MM.1S (cell line): Measurements from ENCODE around the gene DUSP7.

ENCODE experiments used
- DNase-seq: peaks from one replicate; pipeline ENCODE4 v3.0.0-alpha.2; 2015
- H2AFZ ChIP-seq: fragments of 300-600 bp; sonication (generic); 2 replicates; pipeline ENCODE4 v1.6.0; 2016; ENCODE audit warnings: antibody characterized with exemption, low read length
- H3F3A ChIP-seq: fragments of 300-600 bp; sonication (generic); 2 replicates; pipeline ENCODE4 v1.6.1; 2016; ENCODE audit warnings: mild to moderate bottlenecking, antibody characterized with exemption, low read length, moderate library complexity, mixed read lengths; ENCODE audit not compliant: insufficient read depth
- H3K27ac ChIP-seq: fragments of 300-600 bp; sonication (generic); 2 replicates; pipeline ENCODE4 v1.5.1; 2016; ENCODE audit warnings: mild to moderate bottlenecking, low read length
- H3K27me3 ChIP-seq: fragments of 300-600 bp; sonication (generic); replicated peaks from 2 replicates; pipeline ENCODE4 v1.6.0; 2016; ENCODE audit warnings: low read length; ENCODE audit not compliant: insufficient read depth
- H3K36me3 ChIP-seq: fragments of 300-600 bp; sonication (generic); replicated peaks from 2 replicates; pipeline ENCODE4 v1.6.1; 2016; ENCODE audit warnings: mild to moderate bottlenecking, low read length, mixed read lengths; ENCODE audit not compliant: insufficient read depth
- H3K4me1 ChIP-seq: fragments of 300-600 bp; sonication (generic); 2 replicates; pipeline ENCODE4 v1.6.1; 2016; ENCODE audit warnings: low read length, mixed read lengths
- H3K4me2 ChIP-seq: fragments of 300-600 bp; sonication (generic); 2 replicates; pipeline ENCODE4 v1.6.0; 2016; ENCODE audit warnings: low read depth, low read length
- H3K4me3 ChIP-seq: fragments of 300-600 bp; sonication (generic); 2 replicates; pipeline ENCODE4 v1.5.1; 2016; ENCODE audit warnings: low read length, mixed read lengths
- H3K79me2 ChIP-seq: fragments of 300-600 bp; sonication (generic); 2 replicates; pipeline ENCODE4 v1.6.1; 2016; ENCODE audit warnings: mixed run types, low read length, mixed read lengths
- H3K9ac ChIP-seq: fragments of 300-600 bp; sonication (generic); 2 replicates; pipeline ENCODE4 v1.6.1; 2016; ENCODE audit warnings: low read length, mixed read lengths
- H3K9me2 ChIP-seq: fragments of 300-600 bp; sonication (generic); replicated peaks from 2 replicates; pipeline ENCODE4 v1.6.1; 2016; ENCODE audit warnings: mild to moderate bottlenecking, low read length, mixed read lengths; ENCODE audit not compliant: insufficient read depth
- H3K9me3 ChIP-seq: fragments of 300-600 bp; sonication (generic); replicated peaks from 2 replicates; pipeline ENCODE4 v1.6.1; 2016; ENCODE audit warnings: mild to moderate bottlenecking, low read length, mixed read lengths; ENCODE audit not compliant: insufficient read depth
- H4K20me1 ChIP-seq: fragments of 300-600 bp; sonication (generic); 2 replicates; pipeline ENCODE4 v1.6.1; 2016; ENCODE audit warnings: mild to moderate bottlenecking, low read length, moderate library complexity, mixed read lengths; ENCODE audit not compliant: insufficient read depth
- CTCF ChIP-seq: fragments of 300-600 bp; sonication (generic); IDR thresholded peaks from 2 replicates; pipeline ENCODE4 v1.5.1; 2016; ENCODE audit warnings: antibody characterized with exemption, low read length, mixed read lengths
- EZH2 ChIP-seq: fragments of 300-600 bp; sonication (generic); optimal IDR thresholded peaks from 2 replicates; pipeline ENCODE3; 2017; ENCODE audit warnings: low read depth, mild to moderate bottlenecking, antibody characterized with exemption, low read length, mixed read lengths
- EZH2phosphoT487 ChIP-seq: fragments of 300-600 bp; sonication (generic); IDR thresholded peaks from 2 replicates; pipeline ENCODE4 v1.6.1; 2018; ENCODE audit warnings: antibody characterized with exemption, low read length

Gene DUSP7

GRCh38 chr3:52001443-52001974 is 54.9 kb downstream of the DUSP7 start:
- Histone ChIP-seq H3K9ac (no peak overlapping the region), H3K9me3 (no peaks in the 10 kb centered on the region), H3K36me3 (no peaks in the 10 kb centered on the region), H4K20me1 (no peaks in the 10 kb centered on the region), H3K27me3 (peaks cover 12% of the 10 kb centered on the region; the same call in 1 of the 2 replicates), H3F3A (no peaks in the 10 kb centered on the region), H3K4me3 (no peak overlapping the region; the same call in 1 of the 2 replicates), H3K27ac (no peak overlapping the region), H3K9me2 (no peaks in the 10 kb centered on the region), H3K4me1 (no peaks in the 10 kb centered on the region), H3K79me2 (no peaks in the 10 kb centered on the region), H2AFZ (peak overlapping the region; percentile 40), H3K4me2 (peak overlapping the region; percentile 59)
- TF ChIP-seq CTCF (peak; percentile 99), EZH2phosphoT487 (no peak)
- DNase-seq = peak; percentile 78

GRCh38 chr3:51999846-52000245 is 56.5 kb downstream of the DUSP7 start:
- Histone ChIP-seq H3K27ac (no peak overlapping the region), H3K9me3 (no peaks in the 10 kb centered on the region), H3K36me3 (0 out of 2 replicates have a peak, but pooled peaks cover under 1% of the 10 kb centered on the region), H3F3A (peaks cover 6% of the 10 kb centered on the region), H3K4me2 (no peak overlapping the region), H2AFZ (no peak overlapping the region), H3K4me3 (no peak overlapping the region), H3K4me1 (0 out of 2 replicates have a peak, but pooled peaks cover under 1% of the 10 kb centered on the region), H3K79me2 (peaks cover 9% of the 10 kb centered on the region), H4K20me1 (no peaks in the 10 kb centered on the region), H3K27me3 (peaks cover 12% of the 10 kb centered on the region; the same call in 1 of the 2 replicates), H3K9ac (no peak overlapping the region), H3K9me2 (no peaks in the 10 kb centered on the region)
- TF ChIP-seq EZH2phosphoT487 (no peak), CTCF (no peak), EZH2 (no peak)
- DNase-seq = no peak
